CD4-positive, alpha-beta T cell treated with Interleukin-2 at 100 ng/mL for 4 hours (primary cell): Measurements from ENCODE around the gene PCBP3.
"Not testable (repeated sequence)": the region's sequence is repeated elsewhere in the genome, so short reads cannot be mapped to it uniquely, and the experiment has no call there.

Experiments
- DNase-seq: peaks from one replicate; pipeline ENCODE4 v3.0.0-alpha.2; 2020; ENCODE audit warnings: low spot score

The PCBP3 gene

DNA sequence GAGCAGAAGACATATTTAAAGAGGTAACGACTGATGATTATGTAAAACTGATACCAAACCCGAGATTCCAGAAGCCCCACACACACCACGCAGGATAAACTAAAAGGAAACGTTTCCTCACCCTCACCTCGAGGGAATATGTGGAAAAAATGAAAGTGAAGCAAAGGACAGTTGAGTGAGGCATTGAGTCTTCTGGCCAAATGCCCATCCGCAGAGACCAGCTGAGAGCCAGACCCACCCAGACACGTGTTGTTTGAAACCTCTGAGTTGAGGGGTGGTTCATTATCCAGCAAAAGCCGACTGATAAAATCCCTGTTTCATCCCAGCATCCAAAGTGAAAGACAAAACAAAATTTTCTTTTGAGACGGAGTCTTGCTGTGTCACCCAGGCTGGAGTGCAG is 29.6 kb upstream of the PCBP3 start:
- DNase-seq: no peak

DNA sequence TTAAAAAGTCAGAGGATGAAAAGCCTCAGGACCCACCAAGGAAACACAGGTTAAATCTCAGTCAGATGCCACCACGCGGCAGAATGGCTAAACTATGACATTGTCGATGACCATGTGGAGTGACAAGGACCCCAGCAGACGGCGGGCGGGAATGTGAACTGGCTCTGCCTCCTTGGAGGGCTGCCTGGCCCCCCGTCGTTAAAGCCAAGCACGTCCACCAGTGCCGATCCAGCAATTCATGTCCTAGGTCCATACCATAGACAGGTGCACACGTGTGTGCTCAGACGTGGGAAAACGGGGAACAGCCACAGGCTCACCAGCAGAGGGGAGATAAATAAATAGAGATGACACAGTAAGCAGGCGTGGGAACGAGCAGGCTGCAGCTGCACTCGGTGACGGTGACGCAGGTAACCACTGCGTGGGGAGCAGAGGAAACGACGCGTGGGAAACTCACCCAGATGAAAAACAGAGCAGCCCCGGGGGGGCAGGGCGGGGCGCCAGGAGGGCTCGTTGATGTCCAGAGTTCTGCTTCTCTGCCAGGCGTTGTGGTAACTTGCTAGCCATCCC is 28.3 kb upstream of the PCBP3 start:
- DNase-seq: peak; percentile 74

- DNase-seq: no peak
Observed at GRCh38 chr21:45617021-45617921, 26.3 kb upstream of the PCBP3 start.

GRCh38 chr21:45618287-45618686 is 25.2 kb upstream of the PCBP3 start:
- no peak for DNase-seq

- no peak for DNase-seq
Observed at GRCh38 chr21:45618846-45619485, 24.6 kb upstream of the PCBP3 start.

DNA sequence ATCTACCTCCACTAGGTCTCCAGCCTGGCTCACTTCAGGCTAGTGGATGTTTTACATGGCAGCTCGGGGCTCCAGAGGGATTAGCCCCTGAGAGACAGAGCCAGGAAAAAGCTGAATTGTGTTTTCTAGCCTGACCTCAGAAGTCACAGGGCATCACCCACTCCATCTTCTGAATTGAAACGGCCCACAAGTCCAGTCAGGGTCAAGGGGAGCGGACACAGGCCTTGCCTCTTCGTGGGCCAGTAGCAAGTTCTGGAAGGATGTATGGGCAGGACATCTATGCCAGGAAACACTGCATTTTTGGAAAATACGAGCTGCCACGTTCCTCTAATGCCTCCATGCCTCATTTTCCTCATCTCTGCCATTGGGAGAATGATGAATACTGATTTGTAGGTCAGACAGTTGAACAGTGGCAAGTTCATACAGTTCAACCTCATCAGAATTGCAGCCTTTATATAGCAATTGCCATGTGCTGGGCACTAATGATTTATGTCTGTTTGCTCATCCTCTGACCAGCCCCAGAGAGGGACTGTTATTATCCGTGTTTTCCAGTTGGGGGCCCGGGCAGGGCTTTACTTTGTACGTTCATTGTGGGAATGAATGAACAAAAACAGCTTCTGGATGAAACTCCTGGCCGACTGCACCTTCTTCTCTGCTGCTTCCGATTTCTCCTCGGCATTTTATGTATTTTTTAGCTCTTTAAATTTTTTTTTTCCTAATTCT is 23.2 kb upstream of the PCBP3 start:
- DNase-seq: no peak

GRCh38 chr21:45621435-45622331 is 21.8 kb upstream of the PCBP3 start:
- DNase-seq: not testable (repeated sequence)

- no peak for DNase-seq
Observed at GRCh38 chr21:45622416-45623097, 21.0 kb upstream of the PCBP3 start.

DNA sequence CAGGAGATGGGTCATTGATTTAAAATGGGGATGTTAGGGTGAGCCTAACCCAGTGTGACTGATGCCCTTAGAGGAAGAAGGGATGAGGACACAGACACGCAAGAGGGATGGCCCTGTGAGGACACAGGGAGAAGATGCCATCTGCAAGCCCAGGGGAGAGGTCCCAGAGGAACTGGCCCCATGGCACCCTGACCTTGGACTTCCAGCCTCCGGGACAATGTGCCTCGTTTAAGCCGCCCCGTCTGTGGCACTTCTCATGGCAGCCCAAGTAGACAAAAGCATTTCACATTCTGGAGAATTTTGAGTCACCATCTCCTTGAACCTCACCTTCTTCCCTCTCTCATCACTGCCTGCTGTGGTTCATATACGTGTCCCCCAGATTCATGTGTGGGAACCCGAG is 20.1 kb upstream of the PCBP3 start:
- no peak for DNase-seq

- DNase-seq: not testable (repeated sequence)
Observed at GRCh38 chr21:45626127-45626526, 17.4 kb upstream of the PCBP3 start.

- DNase-seq: no peak
Observed at GRCh38 chr21:45629046-45629981, 14.2 kb upstream of the PCBP3 start.

GRCh38 chr21:45630066-45630694 is 13.3 kb upstream of the PCBP3 start:
- no peak for DNase-seq

DNA sequence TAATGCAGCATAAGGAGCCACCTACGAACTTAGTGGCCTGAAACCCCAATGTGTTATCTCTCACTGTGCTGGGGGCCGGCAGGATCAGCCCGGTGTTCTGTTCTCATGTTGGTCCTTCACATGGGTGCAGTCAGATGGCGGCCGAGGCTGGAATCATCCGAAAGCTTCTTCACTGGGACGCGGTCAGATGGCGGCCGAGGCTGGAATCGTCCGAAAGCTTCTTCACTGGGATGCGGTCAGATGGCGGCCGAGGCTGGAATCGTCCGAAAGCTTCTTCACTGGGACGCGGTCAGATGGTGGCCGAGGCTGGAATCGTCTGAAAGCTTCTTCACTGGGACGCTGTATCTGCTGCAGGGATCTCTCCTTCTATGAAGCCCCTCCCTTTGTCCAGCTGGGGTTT is 12.6 kb upstream of the PCBP3 start:
- DNase-seq: no peak

GRCh38 chr21:45631540-45631939 is 12.0 kb upstream of the PCBP3 start:
- DNase-seq: no peak

- DNase-seq: no peak
Observed at GRCh38 chr21:45632160-45632559, 11.4 kb upstream of the PCBP3 start.

DNA sequence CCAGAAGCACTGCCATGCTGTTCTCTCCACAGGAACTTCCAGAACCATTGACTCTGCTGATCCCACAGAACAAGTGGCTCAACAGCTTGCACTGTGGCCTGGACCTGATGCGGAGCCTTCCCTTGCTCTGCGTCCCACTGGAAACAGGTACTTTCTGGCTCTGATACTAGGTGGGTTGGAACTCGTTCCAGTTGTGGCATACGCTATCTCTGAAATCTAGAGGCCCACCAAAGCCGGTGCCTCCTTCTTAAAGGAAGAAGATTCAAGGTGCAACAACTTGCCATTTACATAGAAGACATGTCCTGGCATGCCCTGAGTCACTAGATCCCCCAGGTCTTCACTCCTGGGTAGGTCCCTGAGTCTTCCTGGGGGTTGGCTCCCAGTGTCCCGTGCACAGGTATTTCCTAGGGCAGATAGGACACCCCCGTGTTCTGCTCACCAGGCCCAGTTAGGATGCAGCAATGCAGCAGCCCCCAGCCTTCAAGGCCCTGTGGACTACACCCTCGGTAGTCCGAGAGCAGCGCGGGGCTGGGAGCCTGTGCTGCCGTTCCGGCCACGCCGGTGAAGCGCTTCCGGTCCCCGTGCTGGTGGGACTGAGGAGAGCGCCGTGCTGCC is 10.8 kb upstream of the PCBP3 start:
- DNase-seq: no peak

DNA sequence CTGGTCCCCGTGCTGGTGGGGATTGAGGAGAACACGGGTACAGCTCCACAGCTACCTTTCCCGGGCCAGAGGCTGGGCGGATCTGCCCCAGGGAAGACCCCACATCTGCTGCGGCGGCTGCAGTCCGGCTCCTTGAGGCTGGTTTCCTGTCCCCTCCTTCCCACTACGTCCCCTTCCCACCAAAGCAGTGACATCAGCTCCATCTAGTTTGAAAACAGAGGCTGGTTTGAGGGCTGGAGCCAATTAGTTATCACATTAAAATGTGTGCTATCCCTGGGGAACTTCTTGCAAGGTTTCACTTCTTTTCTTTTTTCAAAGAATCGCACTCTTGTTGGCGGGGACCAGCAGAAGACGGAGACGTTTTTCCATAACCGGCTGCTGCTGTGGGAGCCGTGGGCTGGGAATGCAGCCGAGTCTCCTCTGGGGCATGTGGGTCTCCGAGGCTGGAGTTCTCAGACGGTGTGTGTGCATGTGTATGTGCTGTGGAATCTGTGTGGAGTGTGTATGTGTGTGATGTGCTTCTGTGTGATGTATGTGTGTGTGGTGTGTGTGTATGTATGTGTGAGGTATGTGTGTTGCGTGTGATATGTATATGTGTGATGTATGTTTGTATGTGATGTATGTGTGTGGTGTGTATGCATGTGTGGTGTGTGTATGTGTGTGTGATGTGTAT is 8.9 kb upstream of the PCBP3 start:
- no peak for DNase-seq
